ENCODE data around the gene OGFOD2.

GRCh38 chr12:122961531-122962329 is 13.3 kb upstream of the OGFOD2 start:
- TF ChIP-seq TAF1 (IDR thresholded peaks at IDR 0.05; ENCODE audit: low read depth, low read length) (no peak), POLR2A (IDR thresholded peaks at IDR 0.05; ENCODE audit: low read depth, low read length) (no peak)

Measured in GM12891 (cell line).